Measurements from ENCODE around the gene SLIT3.
"Not testable (repeated sequence)": the region's sequence is repeated elsewhere in the genome, so short reads cannot be mapped to it uniquely, and the experiment has no call there.

Gene SLIT3

GRCh38 chr5:168768172-168768571, 532.8 kb downstream of the SLIT3 start:
- no peak for DNase-seq (ENCODE audit: low read depth)

GRCh38 chr5:168766426-168766700, 534.6 kb downstream of the SLIT3 start:
- no peak for DNase-seq (ENCODE audit: low read depth)

GRCh38 chr5:168765551-168766425, 535.2 kb downstream of the SLIT3 start:
- no peak for DNase-seq (ENCODE audit: low read depth)

- DNase-seq (ENCODE audit: low read depth), result no peak
Measured at GRCh38 chr5:168765086-168765550, 535.8 kb downstream of the SLIT3 start.

GRCh38 chr5:168756453-168757391, 544.2 kb downstream of the SLIT3 start:
- DNase-seq (ENCODE audit: low read depth), result no peak

- no peak for DNase-seq (ENCODE audit: low read depth)
Measured at GRCh38 chr5:168755548-168756093, 545.3 kb downstream of the SLIT3 start.

GRCh38 chr5:168753691-168754254, 547.2 kb downstream of the SLIT3 start:
- no peak for DNase-seq (ENCODE audit: low read depth)

GRCh38 chr5:168752416-168753190, 548.3 kb downstream of the SLIT3 start:
- DNase-seq (ENCODE audit: low read depth), result no peak

GRCh38 chr5:168752012-168752411, 548.9 kb downstream of the SLIT3 start:
- DNase-seq (ENCODE audit: low read depth), result no peak

- DNase-seq (ENCODE audit: low read depth), result no peak
Measured at GRCh38 chr5:168750926-168751325, 550.0 kb downstream of the SLIT3 start.

- no peak for DNase-seq (ENCODE audit: low read depth)
Measured at GRCh38 chr5:168749391-168750100, 551.4 kb downstream of the SLIT3 start.

- no peak for DNase-seq (ENCODE audit: low read depth)
Measured at GRCh38 chr5:168747987-168748777, 552.8 kb downstream of the SLIT3 start.

- no peak for DNase-seq (ENCODE audit: low read depth)
Measured at GRCh38 chr5:168746893-168747640, 553.9 kb downstream of the SLIT3 start.

- DNase-seq (ENCODE audit: low read depth), result not testable (repeated sequence)
Measured at GRCh38 chr5:168746126-168746892, 554.6 kb downstream of the SLIT3 start.

GRCh38 chr5:168743617-168744016, 557.3 kb downstream of the SLIT3 start:
- DNase-seq (ENCODE audit: low read depth), result no peak

GRCh38 chr5:168742311-168742710, 558.6 kb downstream of the SLIT3 start:
- not testable (repeated sequence) for DNase-seq (ENCODE audit: low read depth)

GRCh38 chr5:168740811-168741213, 560.1 kb downstream of the SLIT3 start:
- DNase-seq (ENCODE audit: low read depth), result no peak

GRCh38 chr5:168740092-168740800, 560.7 kb downstream of the SLIT3 start:
- no peak for DNase-seq (ENCODE audit: low read depth)
